ENCODE data around the gene MSRB3.

The MSRB3 gene

GRCh38 chr12:65392491-65392890, 114.0 kb downstream of the MSRB3 start:
- DNase-seq (ENCODE audit: low spot score): no peak

- no peak for DNase-seq (ENCODE audit: low spot score)
Observed at GRCh38 chr12:65403188-65403587, 124.7 kb downstream of the MSRB3 start.

- DNase-seq (ENCODE audit: low spot score): no peak
Observed at GRCh38 chr12:65407388-65408149, 129.1 kb downstream of the MSRB3 start.

- no peak for DNase-seq (ENCODE audit: low spot score)
Observed at GRCh38 chr12:65408441-65408840, 130.0 kb downstream of the MSRB3 start.

GRCh38 chr12:65409726-65410125, 131.2 kb downstream of the MSRB3 start:
- no peak for DNase-seq (ENCODE audit: low spot score)

GRCh38 chr12:65411171-65411570, 132.7 kb downstream of the MSRB3 start:
- DNase-seq (ENCODE audit: low spot score): no peak

- DNase-seq (ENCODE audit: low spot score): no peak
Observed at GRCh38 chr12:65414526-65414925, 136.0 kb downstream of the MSRB3 start.

GRCh38 chr12:65415826-65416225, 137.3 kb downstream of the MSRB3 start:
- no peak for DNase-seq (ENCODE audit: low spot score)

GRCh38 chr12:65419284-65420072, 141.0 kb downstream of the MSRB3 start:
- no peak for DNase-seq (ENCODE audit: low spot score)

GRCh38 chr12:65420941-65421340, 142.5 kb downstream of the MSRB3 start:
- no peak for DNase-seq (ENCODE audit: low spot score)

GRCh38 chr12:65427646-65428045, 149.2 kb downstream of the MSRB3 start:
- DNase-seq (ENCODE audit: low spot score): no peak

- DNase-seq (ENCODE audit: low spot score): no peak
Observed at GRCh38 chr12:65430006-65430405, 151.5 kb downstream of the MSRB3 start.

- DNase-seq (ENCODE audit: low spot score): peak; percentile 89
Observed at GRCh38 chr12:65430571-65431306, 152.3 kb downstream of the MSRB3 start.

- no peak for DNase-seq (ENCODE audit: low spot score)
Observed at GRCh38 chr12:65432114-65432513, 153.6 kb downstream of the MSRB3 start.

- DNase-seq (ENCODE audit: low spot score): no peak
Observed at GRCh38 chr12:65432651-65433050, 154.2 kb downstream of the MSRB3 start.

- no peak for DNase-seq (ENCODE audit: low spot score)
Observed at GRCh38 chr12:65434737-65435136, 156.3 kb downstream of the MSRB3 start.

- no peak for DNase-seq (ENCODE audit: low spot score)
Observed at GRCh38 chr12:65443038-65443437, 164.6 kb downstream of the MSRB3 start.

GRCh38 chr12:65444996-65445395, 166.5 kb downstream of the MSRB3 start:
- DNase-seq (ENCODE audit: low spot score): no peak

- no peak for DNase-seq (ENCODE audit: low spot score)
Observed at GRCh38 chr12:65446901-65447300, 168.4 kb downstream of the MSRB3 start.

- peak; percentile 32 for DNase-seq (ENCODE audit: low spot score)
Observed at GRCh38 chr12:65449400-65449799, 170.9 kb downstream of the MSRB3 start.

GRCh38 chr12:65450625-65451024, 172.1 kb downstream of the MSRB3 start:
- DNase-seq (ENCODE audit: low spot score): no peak

GRCh38 chr12:65454115-65454787, 175.8 kb downstream of the MSRB3 start:
- no peak for DNase-seq (ENCODE audit: low spot score)

Data from RKO (cell line).